ENCODE data around the gene PRKN.

DNA sequence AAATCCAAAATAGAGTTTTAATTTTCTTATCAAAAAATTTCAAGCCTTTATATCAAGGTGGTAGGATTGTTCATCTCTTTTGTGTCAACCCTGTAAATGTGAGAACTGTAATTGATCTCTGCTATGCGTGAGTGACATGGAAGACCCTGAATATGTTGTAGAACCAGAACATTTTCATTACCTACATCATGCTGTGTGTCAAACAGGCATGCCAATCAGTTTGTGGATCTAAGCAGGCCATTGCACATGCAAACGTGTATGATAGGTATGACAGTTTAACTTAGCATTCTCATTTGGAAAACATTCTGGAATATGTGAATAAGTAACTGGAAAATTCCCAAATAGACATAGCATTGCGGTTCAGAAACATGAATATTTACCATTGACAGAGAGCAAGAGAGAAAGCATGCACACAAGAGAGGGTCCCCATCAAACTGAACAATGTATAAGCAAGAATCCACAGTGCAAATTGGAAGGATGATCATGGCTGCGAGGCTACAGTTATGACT lies 812.1 kb downstream of the PRKN start:
- no peak for TF ChIP-seq CTCF (IDR thresholded peaks at IDR 0.05; ENCODE audit: extremely low read depth in 1 of 2, insufficient read depth in 1 of 2, low read depth in 1 of 2, low read length in 2 of 2)
- TF ChIP-seq POLR2AphosphoS5 (IDR thresholded peaks at IDR 0.05; ENCODE audit: insufficient read depth, low read depth, low read length), result no peak

Data from endothelial cell of umbilical vein (primary cell).